IPS DF 4.7 (cell line): ENCODE results near the gene LRRC4C.

Experiments used
- DNase-seq: peaks from one replicate; pipeline ENCODE4 v3.0.0-alpha.2; 2013; ENCODE audit warnings: low spot score; ENCODE audit errors: extremely low read depth

The LRRC4C gene

DNA sequence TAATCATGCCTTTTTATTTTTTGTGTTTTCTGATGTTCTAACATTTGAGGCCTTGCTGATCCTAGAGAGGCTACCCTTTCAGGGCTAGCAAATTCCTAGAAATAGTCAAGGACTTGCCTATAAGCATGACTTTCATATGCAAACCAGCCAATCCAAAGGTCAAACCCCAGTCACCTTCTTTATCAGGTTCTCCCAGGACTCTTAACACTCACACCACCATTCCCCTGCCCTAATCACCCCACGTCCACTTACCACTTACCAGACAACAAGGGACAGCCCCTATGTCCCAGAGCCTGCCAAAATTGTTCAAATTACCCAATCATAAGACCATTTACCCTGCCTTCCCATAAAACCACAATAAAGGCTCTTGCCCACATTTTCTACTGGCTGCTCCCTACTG is 1339.8 kb downstream of the LRRC4C start:
- DNase-seq, result no peak

DNA sequence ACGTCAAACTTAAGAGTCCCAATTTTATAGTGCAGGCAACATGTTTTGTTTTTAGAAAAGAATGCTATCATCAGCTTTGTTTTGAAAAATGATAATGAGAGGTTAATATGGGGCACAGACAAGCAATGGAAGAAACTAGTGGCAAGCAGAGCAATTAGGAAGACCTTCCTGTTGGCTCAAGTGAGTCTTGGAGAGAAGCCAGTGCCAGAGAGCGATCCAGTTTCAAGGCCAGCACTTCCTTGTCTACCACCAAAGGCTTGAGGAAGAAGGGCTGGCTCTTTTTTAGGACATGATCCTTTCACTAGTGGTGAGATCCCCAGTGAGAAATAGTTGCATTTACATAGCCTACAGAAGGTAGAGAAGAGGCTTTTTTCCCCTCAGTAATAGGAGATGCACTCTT is 1340.7 kb downstream of the LRRC4C start:
- no peak for DNase-seq

DNA sequence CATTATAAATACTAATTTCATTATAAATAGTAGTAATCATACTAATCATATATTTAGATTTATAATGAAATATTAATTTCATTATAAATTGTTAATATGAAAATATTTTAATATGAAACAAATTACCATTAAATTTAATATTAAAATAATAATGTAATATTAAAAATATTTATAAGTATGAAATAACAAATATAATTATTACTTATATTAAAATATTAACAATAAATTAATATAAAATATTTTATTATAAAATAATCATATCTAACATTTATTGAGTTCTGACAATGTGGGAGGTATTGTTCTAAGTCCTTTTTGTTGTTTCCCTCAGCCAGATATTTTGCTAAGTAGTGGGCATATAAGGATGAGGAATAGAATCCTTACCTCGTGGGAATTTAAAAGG is 1341.4 kb downstream of the LRRC4C start:
- no peak for DNase-seq

DNA sequence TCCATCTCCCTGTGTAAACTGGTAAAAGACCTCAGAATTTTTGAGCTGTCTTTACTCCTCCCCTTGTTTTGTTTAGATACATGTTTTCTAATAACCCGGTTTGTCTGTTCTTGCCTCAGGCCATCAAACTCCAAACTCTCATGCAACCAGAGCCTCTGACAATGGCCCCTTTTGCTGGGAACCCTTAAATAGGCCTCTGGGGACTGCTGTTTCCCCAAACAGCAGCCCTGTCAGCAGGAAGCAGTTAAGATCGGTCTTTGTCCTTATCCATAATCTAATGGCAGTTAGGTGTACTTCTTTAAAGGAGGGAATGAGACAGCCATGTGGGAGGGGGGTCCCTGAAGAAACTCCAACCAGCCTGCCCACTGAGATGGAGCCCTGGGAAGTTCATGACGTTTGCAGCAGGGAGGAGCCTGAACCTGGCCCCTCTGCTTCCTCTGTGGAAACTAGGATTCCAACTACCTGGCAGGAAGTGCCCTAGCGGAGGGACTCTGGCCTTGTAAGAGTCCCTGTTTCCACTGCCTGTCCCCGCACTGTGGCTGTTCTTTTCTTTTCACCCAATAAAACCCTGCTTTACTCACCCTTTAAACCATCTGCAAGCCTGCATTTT is 1354.4 kb downstream of the LRRC4C start:
- no peak for DNase-seq

DNA sequence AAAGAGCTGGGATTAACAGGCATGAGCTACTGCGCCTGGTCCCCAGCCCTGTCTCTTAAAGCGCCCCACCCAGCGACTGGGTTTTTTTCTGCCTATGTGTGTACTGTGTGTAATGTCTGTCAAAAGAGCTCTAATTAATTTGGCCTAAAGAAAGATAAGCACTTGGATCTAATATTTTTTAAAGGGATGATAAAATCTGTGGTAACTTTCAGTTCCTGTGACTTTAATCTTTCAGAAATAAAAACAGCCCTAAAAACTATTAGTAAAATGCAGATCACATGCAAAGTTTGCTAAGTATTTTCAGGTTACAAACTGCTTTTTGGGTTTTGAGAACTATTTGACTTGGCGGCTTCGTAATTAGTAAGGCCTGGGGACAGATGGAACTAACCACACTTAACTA is 1358.7 kb downstream of the LRRC4C start:
- no peak for DNase-seq

DNA sequence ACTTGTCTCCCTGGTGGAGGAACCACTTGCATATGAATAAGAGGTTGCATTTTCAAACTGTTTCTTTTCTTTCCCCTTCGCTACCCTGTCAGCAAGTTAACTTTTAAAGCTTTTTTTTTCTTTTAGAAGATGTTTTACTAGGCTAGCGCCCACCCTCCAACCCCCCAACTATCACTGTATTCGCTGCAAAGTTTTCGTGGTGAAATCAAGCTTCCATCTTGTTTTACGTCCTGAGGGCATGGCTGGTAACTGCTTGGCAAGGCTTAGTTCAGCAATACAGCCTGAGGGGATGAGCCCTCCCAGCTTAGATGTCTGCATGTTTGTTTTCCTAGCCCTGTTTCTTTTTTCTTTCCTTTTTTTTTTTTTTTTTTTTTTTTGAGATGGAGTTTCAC is 1359.3 kb downstream of the LRRC4C start:
- DNase-seq, result no peak

DNA sequence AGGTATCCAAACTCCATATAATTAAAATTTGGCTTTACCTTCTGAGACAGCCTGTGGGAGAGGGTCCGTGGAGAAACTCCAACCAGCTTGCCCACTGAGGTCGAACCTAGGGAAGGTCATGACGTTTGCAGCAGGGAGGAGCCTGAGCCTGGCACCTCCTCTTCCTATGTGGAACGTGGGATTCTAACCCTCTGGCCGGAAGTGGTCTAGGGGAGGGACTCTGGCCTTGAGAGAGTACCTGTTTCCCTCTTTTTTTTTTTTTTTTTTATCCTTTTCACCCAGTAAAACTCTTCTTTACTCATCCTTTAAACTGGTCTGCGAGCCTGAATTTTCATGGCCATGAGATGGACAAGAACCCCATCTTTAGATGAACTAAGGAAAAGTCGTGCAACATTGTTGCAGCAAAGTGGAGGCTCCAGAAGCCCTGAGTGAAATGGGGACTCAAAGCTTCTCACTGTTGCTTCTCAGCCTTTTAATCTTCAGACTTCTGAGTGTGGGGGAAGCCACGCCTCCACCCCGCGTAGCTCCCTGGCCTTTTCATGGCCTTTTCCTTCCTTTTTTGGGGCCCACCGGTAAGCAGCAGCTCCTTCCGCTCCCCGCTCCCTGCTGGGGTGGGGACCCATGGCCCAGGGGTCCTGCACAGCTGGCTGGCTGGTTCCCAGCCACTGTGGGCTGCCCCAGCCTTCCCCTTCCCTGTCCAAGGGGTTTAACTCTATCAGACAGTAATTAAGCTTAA is 1359.9 kb downstream of the LRRC4C start:
- no peak for DNase-seq

DNA sequence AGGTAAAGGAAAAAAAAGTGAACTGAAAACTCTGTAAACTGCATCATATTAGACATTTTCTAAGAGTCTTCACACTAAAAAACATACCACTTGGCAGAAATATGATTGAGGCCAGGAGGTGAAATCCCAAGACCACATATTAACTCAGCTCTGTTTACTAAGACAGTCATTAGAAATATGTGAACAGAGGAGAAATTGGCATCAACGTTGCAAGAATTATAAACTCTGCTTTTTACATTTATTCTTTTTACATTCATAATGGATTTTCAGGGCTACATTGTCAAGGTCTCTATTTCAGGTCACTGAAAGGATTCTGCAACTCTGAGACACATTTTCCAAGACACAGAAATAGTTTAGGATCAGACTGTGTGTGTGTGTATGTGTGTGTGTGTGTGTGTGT is 1364.0 kb downstream of the LRRC4C start:
- no peak for DNase-seq

DNA sequence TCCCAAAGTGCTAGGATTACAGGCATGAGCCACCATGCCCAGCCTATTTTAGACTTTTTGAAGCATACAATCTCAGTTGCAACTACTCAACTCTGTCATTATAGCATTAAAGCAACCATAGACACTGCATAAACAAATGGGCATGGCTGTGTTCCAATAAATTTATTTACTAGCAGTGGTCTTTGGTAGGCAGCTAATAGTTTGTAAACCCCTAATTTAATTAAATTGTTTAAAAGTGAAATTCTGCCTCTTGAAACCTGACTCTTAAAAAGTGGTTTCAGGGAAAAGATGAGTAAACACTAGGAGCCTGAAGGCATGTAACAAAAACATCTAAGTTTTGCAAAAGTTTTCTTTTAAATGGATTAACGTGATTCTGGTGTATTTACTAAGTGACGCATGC is 1364.5 kb downstream of the LRRC4C start:
- no peak for DNase-seq

DNA sequence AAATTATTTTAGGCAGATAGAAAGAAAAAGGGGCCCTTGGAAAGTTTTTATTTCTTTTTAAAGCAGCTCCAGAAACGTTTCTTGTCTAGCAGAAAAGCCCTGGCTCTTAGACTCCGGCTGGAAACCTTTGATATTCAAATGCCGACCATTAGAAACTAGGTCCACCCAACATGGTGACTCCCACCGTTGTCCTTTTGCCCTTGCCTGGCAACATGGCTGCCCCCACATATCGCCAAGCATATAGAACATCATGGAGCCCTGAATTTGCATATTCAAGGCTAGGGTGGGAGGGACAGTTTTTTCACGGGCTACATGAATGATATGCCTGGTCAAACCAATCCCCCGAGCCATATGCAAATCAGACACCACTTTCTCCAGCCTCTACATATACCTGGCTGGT is 1379.0 kb downstream of the LRRC4C start:
- DNase-seq, result no peak
